ENCODE data around the gene NOG.

- no peak for TF ChIP-seq CTCF (IDR thresholded peaks at IDR 0.05)
- TF ChIP-seq POLR2AphosphoS5 (IDR thresholded peaks at IDR 0.05), result no peak
These were observed 42.1 kb downstream of the NOG start for GRCh38 chr17:56635641-56636040.
